MV-4-11 (cell line): ENCODE measurements around the gene IQGAP3.
A peak's percentile ranks its signal among the peaks of the same experiment; 100 is the strongest.
"Not testable (repeated sequence)": the region's sequence is repeated elsewhere in the genome, so short reads cannot be mapped to it uniquely, and the experiment has no call there.

Source experiments
- DNase-seq: peaks from one replicate; lab custom pipeline; 2025; lab: John Stamatoyannopoulos, UW

Gene IQGAP3

GRCh38 chr1:156571919-156572662 is at the start of gene IQGAP3:
Gene IQGAP3, minus strand, starts transcription at chr1:156572565. Its CDS starts 36 bp downstream, at chr1:156572529.
- peak; percentile 74 for DNase-seq

- no peak for DNase-seq
Measured at GRCh38 chr1:156619582-156619955, 47.2 kb upstream of the IQGAP3 start.

GRCh38 chr1:156618853-156619581 is 46.7 kb upstream of the IQGAP3 start, which contains the start of gene HAPLN2:
Gene HAPLN2, plus strand, starts transcription at chr1:156619415. Its CDS starts 4,076 bp downstream, at chr1:156623491.
- no peak for DNase-seq

GRCh38 chr1:156616463-156616862 is 44.1 kb upstream of the IQGAP3 start:
- no peak for DNase-seq

DNA sequence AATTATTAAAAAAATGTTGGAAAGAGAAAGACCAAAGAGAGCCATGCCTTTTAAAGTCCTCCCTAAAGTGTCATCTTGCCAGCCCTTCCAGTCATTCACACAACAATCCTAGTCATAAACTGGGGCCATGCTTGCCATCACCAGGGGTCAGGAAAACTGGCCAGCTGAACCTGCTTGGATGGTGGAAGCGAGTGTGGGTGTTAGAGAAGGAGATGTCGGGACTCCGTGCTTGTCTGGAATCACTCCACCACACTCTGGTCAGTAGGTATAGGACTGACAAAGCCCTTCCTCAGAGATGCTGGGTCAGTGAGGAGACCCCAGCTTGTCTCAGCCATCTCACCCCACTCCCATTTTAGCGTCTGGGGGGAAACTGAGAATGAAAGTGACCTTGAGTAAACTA is 43.6 kb upstream of the IQGAP3 start:
- DNase-seq: no peak

DNA sequence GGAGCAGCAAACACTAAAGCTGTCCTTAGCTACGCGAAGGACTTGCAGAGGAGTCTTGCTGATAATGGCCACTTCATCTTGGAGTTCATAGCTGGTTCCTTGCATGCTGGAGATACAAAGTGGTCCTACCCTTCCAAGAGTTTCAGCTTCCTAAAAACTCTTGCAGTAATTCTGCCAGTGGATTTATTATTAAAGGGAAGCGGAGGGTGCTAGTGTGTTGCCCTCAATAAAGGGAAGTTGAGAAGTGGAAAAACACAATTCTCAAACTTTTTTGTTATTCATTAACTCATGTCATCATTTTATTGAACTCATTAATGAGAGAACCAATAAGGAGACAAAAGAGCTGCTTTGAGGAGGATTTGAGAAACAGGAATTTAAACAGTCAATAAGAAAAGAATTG is 40.3 kb upstream of the IQGAP3 start:
- peak; percentile 28 for DNase-seq

- not testable (repeated sequence) for DNase-seq
Measured at GRCh38 chr1:156610072-156610471, 37.7 kb upstream of the IQGAP3 start.

DNA sequence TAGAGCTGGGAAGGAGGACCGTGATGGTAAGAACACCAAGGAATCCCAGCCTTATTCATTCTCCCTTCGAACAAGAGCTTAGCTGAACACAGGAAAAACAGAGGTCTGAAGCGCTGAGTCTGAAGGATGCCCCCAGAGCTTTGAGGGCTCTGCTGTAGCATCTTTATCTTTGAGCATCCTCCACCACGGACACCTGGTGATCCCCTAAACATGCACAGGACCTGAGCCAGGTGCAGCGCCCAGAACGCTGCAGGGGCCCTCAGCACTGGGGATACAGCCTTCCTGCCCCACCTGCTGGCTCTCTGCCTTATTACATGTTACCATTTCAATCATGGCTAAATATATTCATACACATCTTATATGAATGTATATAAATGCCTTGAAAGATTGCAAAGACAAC is 36.6 kb upstream of the IQGAP3 start:
- DNase-seq: no peak

DNA sequence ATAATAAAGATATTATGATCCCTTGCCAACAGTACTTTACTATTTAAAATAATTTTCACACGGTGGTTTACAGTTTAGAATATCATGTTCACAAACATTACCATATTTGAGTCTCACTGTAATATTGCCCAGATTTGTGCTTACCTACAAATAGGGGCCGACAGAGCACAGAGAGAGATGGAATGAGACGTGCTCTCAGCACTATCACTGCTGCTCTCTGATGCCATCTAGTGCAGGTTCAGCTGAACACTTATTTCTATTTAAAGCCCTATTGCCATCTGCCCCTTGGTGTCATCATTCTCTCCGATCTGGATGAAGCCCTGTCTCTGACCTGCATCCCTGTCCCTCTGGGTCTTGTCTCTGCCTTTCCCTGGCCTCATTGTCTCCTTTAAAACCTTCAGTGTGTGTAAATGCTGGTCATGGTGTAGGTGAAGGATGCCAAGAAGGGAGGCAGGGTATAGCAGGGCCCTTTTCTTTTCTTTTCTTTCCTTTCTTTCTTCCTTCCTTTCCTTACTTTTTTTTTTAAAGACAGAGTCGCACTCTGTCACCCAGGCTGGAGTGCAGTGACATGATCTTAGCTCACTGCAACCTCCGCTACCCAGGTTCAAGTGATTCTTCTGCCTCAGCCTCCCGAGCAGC is 35.8 kb upstream of the IQGAP3 start:
- DNase-seq: peak; percentile 81

GRCh38 chr1:156607344-156607743 is 35.0 kb upstream of the IQGAP3 start:
- DNase-seq: not testable (repeated sequence)

- peak; percentile 16 for DNase-seq
Measured at GRCh38 chr1:156602557-156602993, 30.2 kb upstream of the IQGAP3 start.

GRCh38 chr1:156601892-156602291 is 29.5 kb upstream of the IQGAP3 start:
- no peak for DNase-seq

GRCh38 chr1:156601122-156601830 is 28.9 kb upstream of the IQGAP3 start, which contains the start of gene GPATCH4:
Gene GPATCH4, minus strand, starts transcription at chr1:156601479.
- peak; percentile 79 for DNase-seq

GRCh38 chr1:156600733-156601121 is 28.4 kb upstream of the IQGAP3 start:
- DNase-seq: no peak

DNA sequence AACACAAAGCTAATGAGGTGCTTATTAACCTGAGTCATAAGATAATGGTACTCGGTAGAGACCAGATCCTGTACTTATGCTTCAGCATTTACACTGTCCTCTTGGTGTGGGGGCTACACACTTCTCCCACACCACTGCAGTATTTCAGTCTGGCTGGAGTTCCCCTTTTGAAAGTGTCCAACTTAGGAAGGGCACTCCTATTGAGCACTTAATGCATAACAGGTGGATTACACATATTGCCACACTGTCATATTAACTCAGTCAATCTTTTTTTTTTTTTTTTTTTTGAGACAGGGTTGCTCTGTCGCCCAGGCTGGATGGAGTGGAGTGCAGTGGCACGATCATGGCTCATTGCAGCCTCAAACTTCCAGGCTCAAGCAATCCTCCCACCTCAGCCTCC is 27.4 kb upstream of the IQGAP3 start:
- peak; percentile 84 for DNase-seq

GRCh38 chr1:156598731-156599432 is 26.5 kb upstream of the IQGAP3 start:
- no peak for DNase-seq

DNA sequence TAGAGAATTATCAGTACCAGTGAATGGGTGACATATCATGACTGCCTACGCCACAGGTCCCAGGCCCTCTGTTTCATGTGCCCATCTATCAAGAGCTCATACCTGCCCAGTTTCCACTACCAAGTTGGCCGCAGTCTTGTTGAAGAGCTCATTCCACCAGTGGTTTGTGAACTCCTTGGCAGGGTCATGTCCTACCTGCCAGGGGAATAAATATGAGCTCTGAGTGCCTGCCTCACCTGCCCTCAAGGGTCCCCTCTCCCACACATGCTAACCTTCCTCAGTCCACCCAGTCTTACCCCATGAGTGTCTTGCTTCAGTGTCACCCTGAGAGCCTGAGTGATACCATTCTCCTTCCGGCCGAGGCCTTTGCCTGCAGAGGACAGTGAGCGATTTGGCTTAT is 25.8 kb upstream of the IQGAP3 start:
- DNase-seq: no peak

DNA sequence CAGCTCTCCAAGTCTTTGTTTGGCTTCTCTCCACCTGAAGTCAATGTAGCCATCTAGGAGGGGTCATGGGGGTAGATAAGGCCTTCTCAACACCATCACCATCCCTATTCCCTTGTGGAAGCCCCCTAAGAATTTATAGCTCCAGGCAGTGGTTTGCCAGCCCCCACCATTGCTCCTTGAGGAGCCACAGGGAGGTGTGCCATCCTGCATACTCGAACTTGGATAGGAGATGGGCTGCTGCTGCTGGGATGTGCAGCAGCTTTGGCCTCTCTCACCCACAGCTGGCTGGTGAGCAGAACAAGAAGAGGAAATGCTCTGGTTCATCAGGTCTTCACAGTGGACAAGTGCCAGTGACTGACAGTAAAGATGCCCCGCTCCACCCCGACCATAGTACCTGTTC is 24.1 kb upstream of the IQGAP3 start:
- no peak for DNase-seq

DNA sequence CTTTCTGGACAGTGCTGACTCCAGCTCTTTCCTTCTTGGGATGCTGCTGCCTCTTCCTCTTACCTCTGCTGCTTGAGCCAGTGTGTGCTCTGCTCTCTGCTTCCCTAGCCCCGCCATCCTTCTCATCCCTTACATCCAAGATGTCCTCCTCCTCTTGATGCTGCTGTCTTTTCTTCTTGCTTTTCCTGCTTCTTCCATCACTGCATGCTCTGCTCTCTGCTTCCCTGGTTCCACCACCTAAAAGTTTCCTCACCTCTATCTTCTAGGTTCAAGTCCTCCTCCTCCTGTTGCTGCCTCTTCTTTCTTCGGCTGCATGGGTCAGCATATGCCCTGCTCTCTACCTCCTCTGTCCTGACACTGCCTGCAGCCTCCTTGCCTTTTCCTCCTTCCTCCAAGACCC is 22.7 kb upstream of the IQGAP3 start:
- no peak for DNase-seq

DNA sequence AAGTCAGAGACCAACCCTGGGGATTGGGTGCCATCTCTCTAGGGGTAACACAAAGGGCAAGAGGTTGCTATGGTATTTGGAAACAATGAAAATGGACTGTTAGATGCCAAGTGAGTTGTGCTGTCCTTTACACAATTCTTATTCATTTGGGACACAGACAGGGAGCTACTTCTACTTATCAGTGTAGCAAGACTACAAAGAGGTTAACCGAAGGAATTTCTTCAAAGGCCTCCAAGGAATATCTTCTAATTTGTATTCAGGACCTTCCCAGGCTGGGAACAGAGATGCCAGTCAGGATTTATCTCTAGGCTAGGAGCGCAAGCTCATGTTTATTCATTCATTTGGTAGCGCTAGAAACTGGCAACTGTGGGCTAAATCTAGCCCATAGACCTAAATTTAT is 21.8 kb upstream of the IQGAP3 start:
- no peak for DNase-seq

GRCh38 chr1:156593661-156593989 is 21.3 kb upstream of the IQGAP3 start:
- no peak for DNase-seq
